ENCODE results near the gene OR10R2.

- TF ChIP-seq CTCF (IDR thresholded peaks at IDR 0.05) (no peak), POLR2A (IDR thresholded peaks at IDR 0.05) (no peak)
Measured at GRCh38 chr1:158493054-158493453, 21.0 kb downstream of the OR10R2 start.
